Stomach (tissue), 4 donors: ENCODE measurements around the gene GUCY1A1.

Experiments
- CTCF ChIP-seq, 7 experiments: fragments of 450-650 bp in 4 of 7; fragments of 200-600 bp in 3 of 7; sonication (generic) in 3 of 7; IDR thresholded peaks; one replicate each; pipeline ENCODE4 v1.5.1; 2016 to 2019; ENCODE audit warnings: antibody characterized with exemption in 7 of 7, control low read depth in 2 of 7, mild to moderate bottlenecking in 1 of 7
- POLR2A ChIP-seq, 4 donors: fragments of 450-650 bp; IDR thresholded peaks; one replicate each; pipeline ENCODE4 v1.6.1; 2016; ENCODE audit warnings: antibody characterized with exemption in 4 of 4, control low read depth in 2 of 4, mild to moderate bottlenecking in 1 of 4, moderate library complexity in 1 of 4

- TF ChIP-seq CTCF (IDR thresholded peaks at IDR 0.05) (no peak), POLR2A (IDR thresholded peaks at IDR 0.05) (no peak)
Observed at GRCh38 chr4:155738548-155738947, 71.9 kb downstream of the GUCY1A1 start.
